PFSK-1 (cell line): Measurements from ENCODE around the gene ZNF212.

Experiments used
- POLR2AphosphoS5 ChIP-seq: IDR thresholded peaks from 2 replicates; pipeline ENCODE4 v1.6.1; 2012; ENCODE audit warnings: low read depth, mild to moderate bottlenecking, control low read depth, low read length, moderate library complexity
- TF ChIP-seq, protein P1 (sequence below), 2 experiments: IDR thresholded peaks; 2 replicates each; pipeline versions ENCODE4 v1.6.1 to v1.8.0; 2011 to 2012; ENCODE audit warnings: low read depth in 2 of 2, low read length in 2 of 2, control low read depth in 1 of 2, inconsistent platforms in 1 of 2, mild to moderate bottlenecking in 1 of 2, moderate library complexity in 1 of 2; ENCODE audit not compliant: insufficient read depth in 1 of 2

- TF ChIP-seq, protein P1, sequence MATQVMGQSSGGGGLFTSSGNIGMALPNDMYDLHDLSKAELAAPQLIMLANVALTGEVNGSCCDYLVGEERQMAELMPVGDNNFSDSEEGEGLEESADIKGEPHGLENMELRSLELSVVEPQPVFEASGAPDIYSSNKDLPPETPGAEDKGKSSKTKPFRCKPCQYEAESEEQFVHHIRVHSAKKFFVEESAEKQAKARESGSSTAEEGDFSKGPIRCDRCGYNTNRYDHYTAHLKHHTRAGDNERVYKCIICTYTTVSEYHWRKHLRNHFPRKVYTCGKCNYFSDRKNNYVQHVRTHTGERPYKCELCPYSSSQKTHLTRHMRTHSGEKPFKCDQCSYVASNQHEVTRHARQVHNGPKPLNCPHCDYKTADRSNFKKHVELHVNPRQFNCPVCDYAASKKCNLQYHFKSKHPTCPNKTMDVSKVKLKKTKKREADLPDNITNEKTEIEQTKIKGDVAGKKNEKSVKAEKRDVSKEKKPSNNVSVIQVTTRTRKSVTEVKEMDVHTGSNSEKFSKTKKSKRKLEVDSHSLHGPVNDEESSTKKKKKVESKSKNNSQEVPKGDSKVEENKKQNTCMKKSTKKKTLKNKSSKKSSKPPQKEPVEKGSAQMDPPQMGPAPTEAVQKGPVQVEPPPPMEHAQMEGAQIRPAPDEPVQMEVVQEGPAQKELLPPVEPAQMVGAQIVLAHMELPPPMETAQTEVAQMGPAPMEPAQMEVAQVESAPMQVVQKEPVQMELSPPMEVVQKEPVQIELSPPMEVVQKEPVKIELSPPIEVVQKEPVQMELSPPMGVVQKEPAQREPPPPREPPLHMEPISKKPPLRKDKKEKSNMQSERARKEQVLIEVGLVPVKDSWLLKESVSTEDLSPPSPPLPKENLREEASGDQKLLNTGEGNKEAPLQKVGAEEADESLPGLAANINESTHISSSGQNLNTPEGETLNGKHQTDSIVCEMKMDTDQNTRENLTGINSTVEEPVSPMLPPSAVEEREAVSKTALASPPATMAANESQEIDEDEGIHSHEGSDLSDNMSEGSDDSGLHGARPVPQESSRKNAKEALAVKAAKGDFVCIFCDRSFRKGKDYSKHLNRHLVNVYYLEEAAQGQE (IDR thresholded peaks at IDR 0.05; ENCODE audit: insufficient read depth in 1 of 2, low read depth in 2 of 2, low read length in 2 of 2): no peak
- no peak for TF ChIP-seq POLR2AphosphoS5
These were observed 29.8 kb upstream of the ZNF212 start for GRCh38 chr7:149209518-149210269.
